ENCODE results near the gene OR2A42.
"Not testable (repeated sequence)": the region's sequence is repeated elsewhere in the genome, so short reads cannot be mapped to it uniquely, and the experiment has no call there.

The OR2A42 gene

GRCh38 chr7:144220531-144220930, 18.9 kb downstream of the OR2A42 start:
- DNase-seq: not testable (repeated sequence)

GRCh38 chr7:144219149-144219548, 20.3 kb downstream of the OR2A42 start:
- not testable (repeated sequence) for DNase-seq

GRCh38 chr7:144218581-144218980, 20.8 kb downstream of the OR2A42 start:
- DNase-seq: not testable (repeated sequence)

GRCh38 chr7:144217200-144217599, 22.2 kb downstream of the OR2A42 start:
- not testable (repeated sequence) for DNase-seq

- not testable (repeated sequence) for DNase-seq
These were observed 34.1 kb downstream of the OR2A42 start for GRCh38 chr7:144205306-144205705.

GRCh38 chr7:144203086-144203485, 36.3 kb downstream of the OR2A42 start:
- not testable (repeated sequence) for DNase-seq

- not testable (repeated sequence) for DNase-seq
These were observed 37.4 kb downstream of the OR2A42 start for GRCh38 chr7:144201978-144202377.

GRCh38 chr7:144198934-144199333, 40.5 kb downstream of the OR2A42 start:
- DNase-seq: not testable (repeated sequence)

GRCh38 chr7:144195212-144195872, 44.1 kb downstream of the OR2A42 start, which contains the start of gene ARHGEF35:
Gene ARHGEF35, minus strand, starts transcription at chr7:144195833. Its CDS starts 7,450 bp downstream, at chr7:144188383.
- not testable (repeated sequence) for DNase-seq

GRCh38 chr7:144194453-144194852, 45.0 kb downstream of the OR2A42 start:
- DNase-seq: not testable (repeated sequence)

GRCh38 chr7:144193782-144194181, 45.6 kb downstream of the OR2A42 start:
- not testable (repeated sequence) for DNase-seq

GRCh38 chr7:144188578-144189171, 50.7 kb downstream of the OR2A42 start:
- DNase-seq: not testable (repeated sequence)

- DNase-seq: not testable (repeated sequence)
These were observed 51.6 kb downstream of the OR2A42 start for GRCh38 chr7:144187848-144188247.

GRCh38 chr7:144183166-144183565, 56.2 kb downstream of the OR2A42 start, which contains the start of gene CTAGE4:
Gene CTAGE4, plus strand, starts transcription at chr7:144183466. Its CDS starts 38 bp downstream, at chr7:144183504.
- DNase-seq: not testable (repeated sequence)

GRCh38 chr7:144179165-144179479, 60.3 kb downstream of the OR2A42 start:
- not testable (repeated sequence) for DNase-seq

GRCh38 chr7:144178380-144179164, 60.8 kb downstream of the OR2A42 start:
- DNase-seq: peak in 1 of 2 experiments; percentile 2

Data from NCI-H1930 (cell line).